Measurements from ENCODE around the gene SMYD1. TPM values are rescaled to one million over a fixed set of nuclear protein-coding genes. Genes with fewer than 3 reads are reported as not detected.

The SMYD1 gene
- total RNA-seq, 1 experiment from 2014 or later: not detected

GRCh38 chr2:88036182-88036581 lies 31.4 kb upstream of the SMYD1 start (continued):
- TF ChIP-seq REST (IDR thresholded peaks at IDR 0.05; ENCODE audit: low read depth) (no peak), YY1 (IDR thresholded peaks at IDR 0.05; ENCODE audit: extremely low read depth, insufficient replicate concordance, low read depth, low read length) (no peak), ZNF274 (IDR thresholded peaks at IDR 0.05; ENCODE audit: low read depth, low read length) (no peak), SP1 (IDR thresholded peaks at IDR 0.05; ENCODE audit: low read depth) (no peak), JUND (IDR thresholded peaks at IDR 0.05) (no peak), EZH2phosphoT487 (IDR thresholded peaks at IDR 0.05; ENCODE audit: borderline replicate concordance) (no peak), SIN3A (IDR thresholded peaks at IDR 0.05; ENCODE audit: low read depth) (no peak), CBX3 (IDR thresholded peaks at IDR 0.05; ENCODE audit: low read depth) (no peak)

GRCh38 chr2:88036606-88037005 lies 31.0 kb upstream of the SMYD1 start:
- no peaks in the 10 kb centered on the region for H3K9me2 ChIP-seq (ENCODE audit: insufficient read depth)
- no peaks in the 10 kb centered on the region for H4K20me1 ChIP-seq (ENCODE audit: insufficient read depth)
- TF ChIP-seq MAX (IDR thresholded peaks at IDR 0.05) (no peak), RAD21 (IDR thresholded peaks at IDR 0.05; ENCODE audit: low read depth) (no peak), SIN3A (IDR thresholded peaks at IDR 0.05; ENCODE audit: low read depth) (no peak), SP1 (IDR thresholded peaks at IDR 0.05; ENCODE audit: low read depth) (no peak), CBX3 (IDR thresholded peaks at IDR 0.05; ENCODE audit: low read depth) (no peak), FOSL1 (IDR thresholded peaks at IDR 0.05; ENCODE audit: low read depth) (no peak), ATF3 (IDR thresholded peaks at IDR 0.05) (no peak), EZH2 (IDR thresholded peaks at IDR 0.05) (no peak), ELF1 (IDR thresholded peaks at IDR 0.05; ENCODE audit: borderline replicate concordance, low read depth) (no peak)
- no peaks in the 10 kb centered on the region for H3K79me2 ChIP-seq (ENCODE audit: insufficient read depth, low read length)
- ATAC-seq: no peak
- no peak overlapping the region for H3K27ac ChIP-seq (ENCODE audit: low read depth, low read length)
- no peaks in the 10 kb centered on the region for H3K36me3 ChIP-seq (ENCODE audit: control insufficient read depth in 1 of 2, insufficient read depth in 2 of 2, low read length in 2 of 2)
- ChIA-PET CTCF (no interaction called here), POLR2A (interaction anchor here (1.8 kb wide), 1 partner anchor 20 kb away, joined by 9 read pairs; the partner anchor contains the start of gene RNU2-63P), RAD21 (ENCODE audit: low non-redundant PET in 1 of 2, low total read pairs in 2 of 2, uncharacterized antibody in 2 of 2, unreplicated experiment in 2 of 2) (no interaction called here)
- intact Hi-C loops (cut with micrococcal nuclease): no loop called here
- H3K4me2 ChIP-seq (ENCODE audit: low read length): no peak overlapping the region
- no peak overlapping the region for H3K9ac ChIP-seq (ENCODE audit: low read length)
- DNase-seq (ENCODE audit: low read depth, low spot score): no peak
- H3K4me3 ChIP-seq (replicated peaks in 1 of 2; ENCODE audit: low read depth in 1 of 2, low read length in 2 of 2): no peak overlapping the region
- H3K27me3 ChIP-seq (ENCODE audit: insufficient read depth, low read length): no peaks in the 10 kb centered on the region
- H2AFZ ChIP-seq (ENCODE audit: low read depth, low read length, poor library complexity, severe bottlenecking): no peak overlapping the region
- BruUV-seq (replicated peaks): no TSS peak
- peaks cover 0 to 11% of the 10 kb centered on the region in 2 experiments; a peak in 2 of 4 replicates for H3K4me1 ChIP-seq (ENCODE audit: control insufficient read depth in 1 of 2, insufficient read depth in 2 of 2, low read length in 2 of 2)
- H3K9me3 ChIP-seq (ENCODE audit: control insufficient read depth in 1 of 2, insufficient read depth in 1 of 2, low read depth in 1 of 2, low read length in 2 of 2): no peaks in the 10 kb centered on the region

Measured in HCT116 (cell line).